Head of caudate nucleus (tissue), 42 donors: Measurements from ENCODE around the gene NAA30.
"Not testable (repeated sequence)": the region's sequence is repeated elsewhere in the genome, so short reads cannot be mapped to it uniquely, and the experiment has no call there.

Experiments used
- DNase-seq, 42 donors: peaks; one replicate each; pipeline versions ENCODE4 v3.0.0 to v3.0.0-alpha.2; 2020 to 2021; ENCODE audit warnings: mixed read lengths in 7 of 42
- intact Hi-C: fragments of 100-400 bp; cut with DNase I; formaldehyde crosslinking; loops from one replicate; pipeline ENCODE4 v1.15.0; 2022

NAA30 gene

GRCh38 chr14:57390037-57390805 is at the start of gene NAA30:
Gene NAA30, plus strand, starts transcription at chr14:57390586. Its CDS starts 372 bp downstream, at chr14:57390958.
- intact Hi-C loops = no loop called here
- peak; percentile 77 to 97 (median 90) for DNase-seq

GRCh38 chr14:57343545-57344297 is 46.7 kb upstream of the NAA30 start:
- intact Hi-C loops, DNase-seq: not testable (repeated sequence)

GRCh38 chr14:57345106-57345505 is 45.3 kb upstream of the NAA30 start:
- intact Hi-C loops = no loop called here
- DNase-seq = no peak

- intact Hi-C loops = no loop called here
- DNase-seq = no peak
Measured at GRCh38 chr14:57346741-57347140, 43.6 kb upstream of the NAA30 start.

- intact Hi-C loops = no loop called here
- no peak for DNase-seq
Measured at GRCh38 chr14:57352396-57353170, 37.8 kb upstream of the NAA30 start.

- intact Hi-C loops = no loop called here
- DNase-seq = no peak
Measured at GRCh38 chr14:57355081-57355800, 35.1 kb upstream of the NAA30 start.

- no peak for DNase-seq
- intact Hi-C loops = no loop called here
Measured at GRCh38 chr14:57362361-57362760, 28.0 kb upstream of the NAA30 start.

GRCh38 chr14:57364659-57365450 is 25.5 kb upstream of the NAA30 start:
- intact Hi-C loops = no loop called here
- DNase-seq = no peak

- intact Hi-C loops = not testable (repeated sequence)
Measured at GRCh38 chr14:57370187-57370586, 20.2 kb upstream of the NAA30 start.

GRCh38 chr14:57371013-57371412 is 19.4 kb upstream of the NAA30 start:
- DNase-seq = no peak
- intact Hi-C loops = no loop called here

More at GRCh38 chr14:57370187-57370586, 20.2 kb upstream of the NAA30 start:
- not testable (repeated sequence) for DNase-seq

- DNase-seq = no peak
Measured at GRCh38 chr14:57375156-57375555, 15.2 kb upstream of the NAA30 start.

GRCh38 chr14:57378661-57379060 is 11.7 kb upstream of the NAA30 start:
- intact Hi-C loops = no loop called here

More at GRCh38 chr14:57375156-57375555, 15.2 kb upstream of the NAA30 start:
- intact Hi-C loops = no loop called here

GRCh38 chr14:57380935-57381334 is 9.5 kb upstream of the NAA30 start:
- no peak for DNase-seq
- intact Hi-C loops = no loop called here

More at GRCh38 chr14:57378661-57379060, 11.7 kb upstream of the NAA30 start:
- no peak for DNase-seq

- intact Hi-C loops = no loop called here
- no peak for DNase-seq
Measured at GRCh38 chr14:57382283-57382682, 8.1 kb upstream of the NAA30 start.

- intact Hi-C loops = no loop called here
- no peak for DNase-seq
Measured at GRCh38 chr14:57383125-57383745, 7.2 kb upstream of the NAA30 start.

- DNase-seq = no peak
- intact Hi-C loops = no loop called here
Measured at GRCh38 chr14:57388067-57388466, 2.3 kb upstream of the NAA30 start.

GRCh38 chr14:57389646-57390036 is 745 bp upstream of the NAA30 start:
- peak in 1 of 42 donors; percentile 3 for DNase-seq
- intact Hi-C loops = no loop called here
